H1 (cell line): Measurements from ENCODE around the gene USP1. TPM values are rescaled to one million over a fixed set of nuclear protein-coding genes. Genes with fewer than 3 reads are reported as not detected.

Source experiments
- CTCF ChIA-PET: fragments of 300-600 bp; sonication (Branson Sonifier 250); formaldehyde crosslinking; loops from one replicate; lab custom pipeline; 2021; ENCODE audit not compliant: partially characterized antibody; lab: Charles Lee
- POLR2A ChIA-PET: fragments of 300-600 bp; sonication (Branson Sonifier 250); formaldehyde crosslinking; loops from one replicate; lab custom pipeline; 2021; ENCODE audit warnings: inconsistent platforms; ENCODE audit not compliant: partially characterized antibody; lab: Charles Lee
- DNase-seq, 2 experiments: peaks; one replicate each; pipeline versions ENCODE4 v3.0.0 to v3.0.0-alpha.2; 2010 to 2022; ENCODE audit warnings: low spot score in 2 of 2, low read depth in 1 of 2, mixed read lengths in 1 of 2
- FAIRE-seq: peaks from 2 replicates; lab custom pipeline; 2011; peaks lifted over from hg19 to GRCh38; lab: Jason Lieb, UNC
- H2AFZ ChIP-seq: 2 replicates; pipeline ENCODE4 v1.8.1; 2012; ENCODE audit warnings: low read length, inconsistent platforms
- H2AK5ac ChIP-seq: 2 replicates; pipeline ENCODE4 v1.6.1; 2013; ENCODE audit warnings: low read depth, low read length
- H2BK120ac ChIP-seq: replicated peaks from 2 replicates; pipeline ENCODE3; 2013; ENCODE audit warnings: low read depth, low read length, inconsistent platforms
- H2BK12ac ChIP-seq: 2 replicates; pipeline ENCODE4 v1.6.1; 2013; ENCODE audit warnings: low read depth, low read length
- H2BK15ac ChIP-seq: 2 replicates; pipeline ENCODE4 v1.6.1; 2013; ENCODE audit warnings: low read length
- H2BK20ac ChIP-seq: 2 replicates; pipeline ENCODE4 v1.6.1; 2013; ENCODE audit warnings: low read length
- H2BK5ac ChIP-seq: 2 replicates; pipeline ENCODE4 v1.6.1; 2013; ENCODE audit warnings: low read depth, low read length
- H3K14ac ChIP-seq: 2 replicates; pipeline ENCODE4 v1.6.1; 2013; ENCODE audit warnings: inconsistent platforms; ENCODE audit not compliant: insufficient read length
- H3K18ac ChIP-seq: 2 replicates; pipeline ENCODE4 v1.6.1; 2013; ENCODE audit warnings: low read length; ENCODE audit errors: extremely low read depth
- H3K23ac ChIP-seq: 2 replicates; pipeline ENCODE4 v1.6.1; 2013; ENCODE audit warnings: inconsistent platforms; ENCODE audit not compliant: insufficient read length
- H3K23me2 ChIP-seq: 2 replicates; pipeline ENCODE4 v1.6.1; 2013; ENCODE audit warnings: low read depth, low read length
- H3K27ac ChIP-seq: 2 replicates; pipeline ENCODE4 v1.6.1; 2011; ENCODE audit warnings: low read depth, low read length, inconsistent platforms
- H3K27me3 ChIP-seq, 4 experiments: replicated peaks in 1 of 4; 1 replicate in 1 of 4; 2 replicates in 3 of 4; pipeline versions ENCODE4 v1.6.1 to v1.8.1; 2011 to 2013; ENCODE audit warnings: low read length in 3 of 4, mild to moderate bottlenecking in 3 of 4, inconsistent platforms in 2 of 4, mixed read lengths in 2 of 4, moderate library complexity in 1 of 4; ENCODE audit not compliant: control insufficient read depth in 3 of 4, insufficient read depth in 3 of 4; ENCODE audit errors: extremely low read depth in 1 of 4
- H3K36me3 ChIP-seq, 4 experiments: 2 replicates each; pipeline versions ENCODE4 v1.6.1 to v1.8.1; 2011 to 2013; ENCODE audit warnings: mild to moderate bottlenecking in 4 of 4, low read length in 3 of 4, moderate library complexity in 2 of 4, control low read depth in 1 of 4, inconsistent platforms in 1 of 4; ENCODE audit not compliant: insufficient read depth in 4 of 4, control insufficient read depth in 2 of 4
- H3K4ac ChIP-seq: replicated peaks from 2 replicates; pipeline ENCODE3; 2013; ENCODE audit warnings: low read length, low read depth, mixed read lengths, inconsistent platforms; ENCODE audit not compliant: insufficient read length
- H3K4me1 ChIP-seq, 4 experiments: replicated peaks in 1 of 4; 1 replicate in 1 of 4; 2 replicates in 3 of 4; pipeline versions ENCODE4 v1.6.1 to v1.8.1; 2011 to 2013; ENCODE audit warnings: low read length in 3 of 4, inconsistent platforms in 2 of 4, mixed read lengths in 1 of 4; ENCODE audit not compliant: insufficient read depth in 4 of 4, control insufficient read depth in 3 of 4
- H3K4me2 ChIP-seq, 2 experiments: 2 replicates each; pipeline versions ENCODE4 v1.6.1 to v1.8.1; 2011 to 2013; ENCODE audit warnings: low read depth in 2 of 2, low read length in 2 of 2, control low read depth in 1 of 2, inconsistent platforms in 1 of 2, mild to moderate bottlenecking in 1 of 2; ENCODE audit not compliant: insufficient read depth in 1 of 2
- H3K4me3 ChIP-seq, 4 experiments: fragments of 200-600, 300-600 bp in 1 of 4; sonication (generic), shearing (Covaris generic), sonication (Bioruptor Twin) in 1 of 4; 2 replicates each; pipeline versions ENCODE4 v1.5.1 to v1.8.1; 2011 to 2016; ENCODE audit warnings: low read length in 4 of 4, low read depth in 3 of 4, control low read depth in 2 of 4, inconsistent platforms in 2 of 4, mild to moderate bottlenecking in 2 of 4, mixed read lengths in 1 of 4, moderate library complexity in 1 of 4; ENCODE audit not compliant: insufficient read depth in 2 of 4; ENCODE audit errors: extremely low read depth in 1 of 4
- H3K56ac ChIP-seq: replicated peaks from 2 replicates; pipeline ENCODE3; 2013; ENCODE audit warnings: low read depth, mild to moderate bottlenecking, mixed read lengths, low read length, inconsistent platforms; ENCODE audit not compliant: insufficient read length
- H3K79me1 ChIP-seq: 2 replicates; pipeline ENCODE4 v1.6.1; 2013; ENCODE audit warnings: low read depth, low read length, control low read depth
- H3K79me2 ChIP-seq, 2 experiments: 2 replicates each; pipeline versions ENCODE4 v1.6.1 to v1.8.1; 2012 to 2013; ENCODE audit warnings: low read length in 2 of 2, mild to moderate bottlenecking in 2 of 2, inconsistent platforms in 1 of 2; ENCODE audit not compliant: insufficient read depth in 2 of 2, control insufficient read depth in 1 of 2
- H3K9ac ChIP-seq, 4 experiments: replicated peaks in 1 of 4; 1 replicate in 1 of 4; 2 replicates in 3 of 4; pipeline versions ENCODE4 v1.6.1 to v1.8.1; 2011 to 2013; ENCODE audit warnings: low read depth in 3 of 4, low read length in 3 of 4, control low read depth in 2 of 4, mild to moderate bottlenecking in 2 of 4, moderate library complexity in 2 of 4, inconsistent platforms in 1 of 4; ENCODE audit errors: extremely low read depth in 1 of 4
- H3K9me3 ChIP-seq, 2 experiments: 2 replicates each; pipeline versions ENCODE4 v1.6.1 to v1.8.1; 2012 to 2013; ENCODE audit warnings: mild to moderate bottlenecking in 2 of 2, moderate library complexity in 2 of 2, control low read depth in 1 of 2, inconsistent platforms in 1 of 2, low read depth in 1 of 2, low read length in 1 of 2, mixed read lengths in 1 of 2; ENCODE audit not compliant: insufficient read depth in 2 of 2
- H4K20me1 ChIP-seq, 2 experiments: replicated peaks in 1 of 2; 2 replicates each; pipeline versions ENCODE3 to v1.8.1; 2011 to 2013; ENCODE audit warnings: inconsistent platforms in 2 of 2, low read length in 2 of 2, mild to moderate bottlenecking in 1 of 2; ENCODE audit not compliant: insufficient read depth in 2 of 2, control insufficient read depth in 1 of 2
- H4K5ac ChIP-seq: 2 replicates; pipeline ENCODE4 v1.6.1; 2013; ENCODE audit warnings: low read length, low read depth, mixed read lengths, inconsistent platforms; ENCODE audit not compliant: insufficient read length
- H4K8ac ChIP-seq: 2 replicates; pipeline ENCODE4 v1.8.0; 2013; ENCODE audit warnings: mild to moderate bottlenecking, moderate library complexity, low read length, inconsistent platforms; ENCODE audit not compliant: insufficient read depth; ENCODE audit errors: extremely low read depth
- H4K91ac ChIP-seq: replicated peaks from 2 replicates; pipeline ENCODE3; 2013; ENCODE audit warnings: low read length, mixed read lengths, inconsistent platforms; ENCODE audit not compliant: insufficient read length
- BRCA1 ChIP-seq: IDR thresholded peaks from 2 replicates; pipeline ENCODE4 v1.6.1; 2012; ENCODE audit warnings: low read depth, low read length, improper control_type of control experiment
- CHD1 ChIP-seq: IDR thresholded peaks from 2 replicates; pipeline ENCODE4 v1.6.1; 2012; ENCODE audit warnings: low read depth, low read length, improper control_type of control experiment
- EP300 ChIP-seq, 2 experiments: IDR thresholded peaks; 1 replicate in 1 of 2; 2 replicates in 1 of 2; pipeline ENCODE4 v1.6.1; 2011 to 2012; ENCODE audit warnings: low read depth in 2 of 2, low read length in 2 of 2, mild to moderate bottlenecking in 2 of 2, borderline replicate concordance in 1 of 2, inconsistent platforms in 1 of 2, moderate library complexity in 1 of 2
- RFX5 ChIP-seq: IDR thresholded peaks from 2 replicates; pipeline ENCODE4 v1.6.1; 2011; ENCODE audit warnings: low read depth, low read length, improper control_type of control experiment, borderline replicate concordance
- TBP ChIP-seq: IDR thresholded peaks from 2 replicates; pipeline ENCODE4 v1.6.1; 2011; ENCODE audit warnings: low read depth, low read length, improper control_type of control experiment
- WGBS, 2 experiments: shearing (Covaris generic) in 1 of 2; methylation state at CpG; one replicate each; pipeline versions ENCODE4 v1.1.6 to v1.1.7; 2013 to 2015; ENCODE audit warnings: low lambda C conversion rate in 2 of 2, mixed read lengths in 2 of 2, inconsistent platforms in 1 of 2, low coverage in 1 of 2, missing lambda C conversion rate in 1 of 2; ENCODE audit not compliant: insufficient replicate concordance in 2 of 2, insufficient coverage in 1 of 2, insufficient read length in 1 of 2; ENCODE audit errors: extremely low coverage in 1 of 2, missing lambda C conversion rate in 1 of 2; 5-methylcytosine and 5-hydroxymethylcytosine counted together
- polyA plus RNA-seq, 7 experiments: library from polyadenylated mRNA; depleted of rRNA in 3 of 7; stranded (reverse) in 5 of 7; unstranded in 2 of 7; fragments of >200 nt in 5 of 7; fragments of 200-250 nt in 2 of 7; gene quantifications; 1 replicate in 5 of 7; 2 replicates in 1 of 7; 4 replicates in 1 of 7; pipeline versions ENCODE4 v1.2.1 to v1.2.3, GENCODE V29; 2011 to 2013; ENCODE audit warnings: missing spikeins in 2 of 7, mixed read lengths in 2 of 7
- total RNA-seq: library from RNA; stranded (reverse); fragmentation: NEBNext Ultra II Directional; extraction: Animal tissue kit (Norgen Biotek cat#: 25700); gene quantifications from 2 replicates; pipeline ENCODE4 v1.2.1, GENCODE V29; 2021

Gene USP1
- total and polyA plus RNA-seq, 2 of the 8 experiments (the other 6 are each of a cell fraction or from before 2014, with no cell fraction given): 9.1 to 49.6 TPM

DNA sequence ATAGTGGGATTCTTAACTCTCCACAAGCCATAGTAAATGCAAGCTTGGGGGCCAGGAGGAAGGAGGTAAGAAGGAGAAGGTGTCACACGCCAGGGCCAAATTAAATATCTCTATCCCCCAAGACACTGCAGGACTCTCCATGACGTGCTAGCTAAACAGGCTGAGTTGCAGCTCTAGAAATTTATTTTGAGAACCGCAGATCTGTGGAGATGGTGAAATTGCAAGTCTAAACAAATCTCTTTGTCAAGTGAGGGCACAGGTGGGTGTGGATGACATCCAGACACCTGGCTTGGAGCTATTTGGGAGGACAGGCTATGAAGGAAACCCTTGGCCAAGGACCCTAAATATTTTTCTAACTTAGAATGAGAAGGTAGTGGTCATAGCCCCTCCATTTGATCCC lies 39.5 kb upstream of the USP1 start:
- Histone ChIP-seq H4K20me1 (no peaks in the 10 kb centered on the region), H3K14ac (no peak overlapping the region), H3K18ac (no peak overlapping the region), H3K27me3 (no peaks in the 10 kb centered on the region), H2AFZ (peak overlapping the region; percentile 88), H3K27ac (no peak overlapping the region), H2BK5ac (no peak overlapping the region), H3K79me1 (no peaks in the 10 kb centered on the region), H3K9ac (no peak overlapping the region; a peak in 1 of 7 replicates), H3K23me2 (no peaks in the 10 kb centered on the region), H3K36me3 (no peaks in the 10 kb centered on the region), H2BK20ac (no peak overlapping the region), H2BK120ac (no peak overlapping the region), H3K79me2 (no peaks in the 10 kb centered on the region), H4K8ac (no peak overlapping the region), H3K56ac (no peak overlapping the region), H3K4me3 (no peak overlapping the region), H3K23ac (no peak overlapping the region), H3K9me3 (no peaks in the 10 kb centered on the region), H2BK12ac (no peak overlapping the region), H4K5ac (no peak overlapping the region), H2BK15ac (no peak overlapping the region), H3K4me1 (peaks cover 0 to 13% (median 7%) of the 10 kb centered on the region in 4 experiments; a peak in 3 of 7 replicates), H4K91ac (no peak overlapping the region), H3K4ac (no peak overlapping the region), H2AK5ac (no peak overlapping the region), H3K4me2 (no peak overlapping the region)
- FAIRE-seq (no peak), DNase-seq (no peak)
- WGBS, 2 experiments: 85% methylated on average over 3 of the region's 3 CpGs; no CpG with 5 or more reads in 1 of the 2 experiments
- ChIA-PET POLR2A (interaction anchor here (2.1 kb wide), 1 partner anchor 199 kb away, joined by 9 read pairs; no protein-coding TSS in a partner anchor), CTCF (interaction anchor here (0.7 to 10.0 kb wide), 5 partner anchors 9 to 267 kb away, joined by 3 to 191 read pairs (median 3); no protein-coding TSS in a partner anchor)
- TF ChIP-seq RFX5: no peak
- no peak for TF ChIP-seq EP300 (IDR thresholded peaks at IDR 0.05; ENCODE audit: borderline replicate concordance in 1 of 2, low read depth in 2 of 2, low read length in 2 of 2)
- TF ChIP-seq TBP: no peak
- TF ChIP-seq BRCA1: no peak
- TF ChIP-seq CHD1: no peak
